CD4-positive, alpha-beta T cell treated with Interleukin-2 at 100 ng/mL for 4 hours (primary cell): ENCODE data around the gene ATP2B3.

Experiments used
- DNase-seq: peaks from one replicate; pipeline ENCODE4 v3.0.0-alpha.2; 2020; ENCODE audit warnings: low spot score

The ATP2B3 gene

DNA sequence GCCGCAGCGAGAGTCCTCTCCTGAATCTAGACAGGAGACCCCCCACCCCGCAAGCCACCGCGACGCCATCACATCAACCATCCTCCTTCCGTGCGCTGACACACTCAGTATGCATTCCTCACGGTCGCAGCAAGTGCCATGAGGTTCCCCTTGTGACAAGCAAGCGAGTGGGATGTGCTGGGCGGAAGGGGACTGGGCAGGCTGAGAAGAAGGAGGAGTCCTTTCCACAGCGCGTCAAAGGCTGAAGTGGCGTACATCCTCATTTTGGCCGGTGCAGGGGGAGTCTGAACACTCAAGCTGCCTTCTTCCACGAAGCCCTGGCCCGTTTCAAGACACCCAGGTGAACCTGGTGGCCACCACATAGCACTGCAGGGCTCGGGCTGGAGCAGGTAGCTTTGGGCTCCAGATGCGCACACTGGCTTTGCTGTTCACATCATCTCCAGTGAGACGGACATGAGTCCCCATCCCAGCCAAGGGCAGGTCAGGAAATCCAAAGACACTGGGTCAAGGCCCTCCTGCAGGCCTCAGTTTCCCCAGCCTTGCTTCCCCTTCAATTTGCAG is 51.1 kb downstream of the ATP2B3 start:
- no peak for DNase-seq

DNA sequence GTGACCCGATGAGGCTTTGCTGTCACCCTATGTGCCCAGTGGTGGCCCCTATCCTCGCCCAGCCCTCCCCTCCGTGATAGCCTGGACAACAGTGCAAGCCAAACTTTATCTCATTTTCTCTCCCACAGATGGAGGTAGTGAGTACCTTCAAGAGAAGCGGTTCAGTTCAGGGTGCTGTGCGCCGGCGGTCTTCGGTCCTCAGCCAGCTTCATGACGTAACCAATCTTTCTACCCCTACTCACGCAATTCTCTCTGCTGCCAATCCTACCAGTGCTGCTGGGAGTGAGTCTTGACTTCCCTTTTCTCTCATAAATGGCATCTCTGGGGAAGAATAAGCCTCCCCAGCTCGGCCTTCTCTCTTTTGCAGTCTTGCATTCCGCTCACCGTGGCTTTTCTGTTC is 52.0 kb downstream of the ATP2B3 start:
- no peak for DNase-seq

DNA sequence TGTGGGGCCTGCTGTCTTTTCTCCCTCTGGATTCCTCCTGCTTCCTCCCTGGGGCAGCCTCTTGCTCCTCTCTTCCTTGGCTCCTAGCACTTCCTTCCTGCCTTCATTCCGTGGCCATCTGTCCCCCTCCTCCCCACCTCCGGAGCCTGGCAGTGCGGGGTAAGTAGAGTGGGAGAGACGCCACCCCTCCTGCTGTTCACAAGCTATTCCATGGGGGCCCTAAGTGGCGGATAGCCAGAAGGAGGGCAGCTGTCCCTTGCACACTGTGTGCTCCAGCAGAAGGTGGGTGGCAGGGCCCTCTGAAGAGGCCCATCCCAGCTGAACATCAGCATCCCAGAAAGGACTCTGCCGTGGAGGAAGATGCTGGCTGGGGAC is 54.1 kb downstream of the ATP2B3 start:
- no peak for DNase-seq

DNA sequence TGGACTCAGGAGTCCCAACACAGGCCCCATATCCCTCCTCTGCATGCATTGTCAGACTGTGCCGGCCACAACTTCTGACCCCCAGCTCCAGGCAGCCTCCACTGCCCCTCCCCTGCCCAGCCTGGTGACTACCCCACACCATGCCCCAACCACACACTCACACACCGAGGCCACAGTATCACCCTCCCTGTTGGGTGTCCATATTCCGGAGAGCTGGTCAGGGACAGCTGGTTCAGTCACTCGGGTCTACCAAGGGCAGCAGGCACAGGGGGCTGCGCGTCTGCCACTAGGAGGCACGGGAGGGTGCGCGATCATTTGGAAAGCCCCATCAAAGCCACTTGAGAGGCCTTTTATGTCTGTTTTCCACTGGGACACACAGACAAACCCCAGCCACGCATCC is 55.2 kb downstream of the ATP2B3 start:
- no peak for DNase-seq

DNA sequence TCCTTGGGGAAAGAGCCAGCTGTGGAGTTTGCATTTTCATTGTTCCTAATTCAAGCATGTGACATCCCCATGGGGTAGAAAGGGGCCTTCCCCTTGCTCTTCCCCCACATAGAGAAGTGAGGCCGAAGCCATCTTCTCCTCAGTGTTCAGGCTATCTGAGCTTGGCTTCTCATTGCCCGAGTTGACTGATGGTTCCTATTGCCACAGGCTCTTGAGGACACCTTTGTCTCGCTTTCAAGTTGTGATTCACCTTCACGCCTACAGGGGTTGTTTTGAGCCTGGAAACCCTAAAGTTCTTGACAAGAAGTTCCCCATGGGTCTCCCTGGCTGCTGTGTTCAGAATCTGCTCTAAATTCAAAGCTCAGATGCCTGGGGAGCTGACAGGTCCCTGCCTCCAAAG is 56.5 kb downstream of the ATP2B3 start:
- no peak for DNase-seq

DNA sequence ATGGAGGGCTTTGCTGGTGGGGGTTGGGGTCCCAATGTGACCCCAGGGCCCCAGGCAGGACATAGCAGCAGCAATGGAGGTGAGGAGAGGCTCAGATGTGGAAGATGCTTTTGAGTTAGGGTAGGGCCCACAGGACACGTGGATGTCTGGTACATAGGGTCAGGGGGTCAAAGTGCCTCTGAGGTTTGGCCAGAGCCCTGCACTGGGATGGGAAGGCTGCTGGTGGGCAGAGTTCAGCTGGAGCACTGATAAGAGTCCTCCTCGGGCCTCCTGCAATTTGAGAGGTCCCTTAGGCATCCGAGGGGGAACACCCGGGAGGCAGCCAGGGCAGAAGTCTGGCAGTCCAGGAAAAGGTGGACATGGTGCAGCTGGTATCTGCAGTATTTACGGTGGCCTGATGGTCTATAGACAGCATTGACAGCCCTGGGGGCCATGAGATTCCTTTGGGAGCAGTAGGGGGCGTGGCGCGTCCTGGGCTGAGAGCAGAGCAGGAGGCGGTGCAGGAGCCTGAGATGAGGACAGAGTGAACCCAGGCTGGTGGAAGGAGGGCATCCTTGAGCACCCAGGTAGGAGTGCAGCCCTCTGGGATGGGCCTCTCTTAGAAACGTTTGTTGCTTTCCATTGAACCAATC is 58.9 kb downstream of the ATP2B3 start:
- no peak for DNase-seq

DNA sequence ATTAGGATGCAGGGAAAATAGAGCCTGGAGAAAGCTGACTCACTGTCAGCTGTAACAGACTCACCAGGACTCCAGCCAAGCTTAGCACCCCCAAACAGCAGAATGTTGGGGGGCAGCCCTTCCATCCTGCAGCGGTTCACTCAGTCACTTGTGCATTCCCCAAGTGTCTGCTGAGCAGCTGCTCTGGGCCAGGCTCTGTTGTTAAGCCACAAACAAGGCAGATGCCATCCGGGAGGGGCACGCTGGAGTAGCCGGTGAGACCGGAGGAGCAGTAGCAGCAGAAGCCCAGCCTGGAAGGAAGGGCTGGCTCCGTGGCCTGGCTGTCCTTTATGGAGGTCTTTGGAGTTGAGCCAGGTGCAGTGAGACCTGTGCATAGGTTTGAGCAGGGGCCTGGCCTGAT is 59.5 kb downstream of the ATP2B3 start:
- no peak for DNase-seq

DNA sequence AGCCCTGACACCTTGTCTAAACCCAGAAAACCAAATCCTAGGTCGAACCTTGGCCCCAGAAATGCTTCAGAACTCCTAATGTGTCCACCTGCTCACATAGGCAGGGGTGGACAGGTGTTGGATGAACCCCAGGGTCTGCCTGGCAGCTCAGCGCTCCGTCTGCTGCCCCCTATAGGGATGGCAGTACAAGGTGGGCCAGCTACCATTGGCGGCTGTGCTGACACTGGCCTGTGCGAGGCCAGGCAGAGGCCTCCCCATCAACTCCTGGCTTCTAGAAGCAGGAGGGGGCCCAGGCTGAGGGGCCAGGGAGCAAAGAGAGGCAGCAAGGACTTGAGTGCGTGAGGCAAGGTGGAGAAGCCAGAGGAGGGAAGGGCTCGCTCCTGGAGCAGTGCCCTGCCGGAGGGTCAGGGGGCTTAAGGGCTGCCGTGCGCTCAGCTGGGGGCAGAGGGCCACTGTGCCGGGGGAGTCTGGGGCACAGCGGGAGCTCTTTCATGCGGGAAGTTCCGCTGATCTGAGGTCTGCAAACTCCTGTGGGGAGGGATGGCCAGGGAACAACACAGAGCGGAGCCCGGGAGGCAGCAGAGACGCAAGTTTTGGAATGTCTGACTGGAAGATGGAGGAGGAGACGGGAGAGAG is 60.9 kb downstream of the ATP2B3 start:
- no peak for DNase-seq

DNA sequence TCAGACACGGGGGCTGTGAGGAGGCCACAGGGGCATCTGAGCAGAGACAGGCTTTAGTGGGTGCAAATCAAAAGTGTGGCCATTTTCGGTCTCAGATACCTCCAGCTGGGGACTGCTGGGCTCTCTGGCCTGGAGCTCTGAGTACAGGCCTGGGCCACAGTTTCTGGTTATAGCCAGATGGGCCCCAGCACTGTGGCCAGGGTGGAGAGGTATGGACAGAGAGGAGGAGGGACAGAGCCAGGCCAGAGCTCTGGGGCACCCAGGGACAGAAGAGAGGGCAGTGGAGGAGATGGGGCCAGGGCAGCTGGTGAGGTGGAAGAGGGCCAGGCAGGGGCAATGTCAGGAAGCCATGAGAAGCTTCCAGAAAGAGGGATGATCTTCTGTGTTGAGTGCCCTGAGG is 61.4 kb downstream of the ATP2B3 start:
- DNase-seq = no peak

DNA sequence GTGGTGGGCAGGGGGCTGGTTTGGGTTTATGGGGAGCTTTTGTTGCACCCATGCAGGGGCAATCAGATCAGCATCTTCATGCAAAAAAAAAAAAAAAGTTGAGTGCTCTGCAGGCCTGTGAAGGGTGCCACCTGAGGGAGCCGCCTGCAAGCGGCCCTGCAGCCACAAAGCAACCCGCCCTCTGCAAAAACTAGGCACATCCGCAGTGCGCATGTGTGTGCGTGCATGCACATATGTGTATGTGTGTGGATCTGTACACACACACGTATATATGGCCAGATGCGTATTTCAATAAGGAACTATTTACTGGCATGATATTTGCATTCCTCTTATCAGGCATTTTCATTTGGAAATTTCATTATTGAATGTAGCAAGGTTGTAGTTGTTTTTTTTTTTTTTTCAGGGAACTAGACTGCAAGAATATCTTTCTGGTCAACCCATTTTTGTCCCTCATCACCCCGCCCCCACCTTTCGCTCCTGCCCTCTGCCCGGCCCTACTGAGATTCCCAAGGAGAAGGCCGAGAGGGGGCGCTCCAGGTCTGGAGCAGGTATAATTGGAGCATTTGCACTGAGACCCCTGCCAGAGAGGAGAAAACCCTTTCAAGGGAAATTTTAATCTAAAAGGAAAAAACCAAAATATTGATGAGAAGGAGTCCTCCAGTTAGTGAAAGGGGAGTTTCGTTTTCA is 63.4 kb downstream of the ATP2B3 start:
- peak; percentile 3 for DNase-seq

DNA sequence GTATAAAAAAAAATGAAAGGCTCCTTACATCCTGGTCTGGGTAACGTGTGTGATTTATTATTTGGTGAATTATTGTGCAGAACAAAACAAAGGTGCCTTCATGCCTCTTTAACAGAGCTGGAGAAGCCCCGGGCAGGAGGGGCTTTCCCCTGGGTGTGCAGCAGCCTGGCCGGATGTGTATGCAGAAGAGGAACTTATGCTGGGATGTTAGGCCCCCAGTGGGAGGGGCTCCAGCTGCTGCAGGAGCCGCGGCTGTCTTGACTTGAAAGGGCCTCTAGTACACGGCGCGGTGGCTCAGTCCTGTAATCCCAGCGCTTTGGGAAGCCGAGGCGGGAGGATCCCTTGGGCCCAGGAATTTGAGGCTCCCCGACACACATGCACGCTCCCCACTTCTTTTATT is 65.5 kb downstream of the ATP2B3 start:
- DNase-seq = peak; percentile 58

DNA sequence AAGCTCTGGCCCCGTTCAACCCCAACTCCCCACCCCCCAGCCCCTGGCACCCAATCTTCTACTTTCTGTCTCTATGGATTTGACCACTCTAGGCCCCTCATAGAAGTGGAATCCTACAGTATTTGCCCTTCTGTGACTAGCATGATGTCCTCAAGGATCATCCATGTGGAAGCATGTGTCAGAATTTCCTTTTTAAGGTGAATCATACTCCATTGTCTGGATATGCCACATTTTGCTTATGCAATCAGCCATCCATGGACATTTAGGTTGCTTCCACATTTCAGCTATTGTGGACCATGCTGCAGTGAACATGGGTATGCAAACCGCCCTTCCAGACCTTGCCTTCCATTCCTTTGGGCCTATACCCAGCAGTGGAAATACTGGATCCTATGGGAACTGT is 66.0 kb downstream of the ATP2B3 start:
- no peak for DNase-seq

DNA sequence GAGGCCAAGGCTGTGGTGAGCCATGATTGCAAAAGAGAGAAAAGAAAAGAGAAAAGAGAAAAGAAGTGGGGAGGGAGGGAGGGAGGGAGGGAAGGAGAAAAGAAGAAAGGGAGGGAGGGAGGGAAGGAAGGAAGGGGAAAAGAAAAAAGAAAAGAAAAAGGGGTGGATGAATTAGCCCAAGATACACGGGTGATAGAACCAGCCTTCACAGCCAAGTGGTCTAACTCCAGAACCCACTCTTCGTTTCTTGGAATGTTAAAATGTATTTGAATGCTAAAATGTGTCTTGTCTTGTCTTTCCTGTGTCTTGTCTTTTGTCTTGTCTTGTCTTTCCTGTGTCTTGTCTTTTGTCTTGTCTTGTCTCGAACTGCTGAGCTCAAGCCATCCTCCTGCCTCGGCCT is 68.4 kb downstream of the ATP2B3 start:
- DNase-seq = no peak

DNA sequence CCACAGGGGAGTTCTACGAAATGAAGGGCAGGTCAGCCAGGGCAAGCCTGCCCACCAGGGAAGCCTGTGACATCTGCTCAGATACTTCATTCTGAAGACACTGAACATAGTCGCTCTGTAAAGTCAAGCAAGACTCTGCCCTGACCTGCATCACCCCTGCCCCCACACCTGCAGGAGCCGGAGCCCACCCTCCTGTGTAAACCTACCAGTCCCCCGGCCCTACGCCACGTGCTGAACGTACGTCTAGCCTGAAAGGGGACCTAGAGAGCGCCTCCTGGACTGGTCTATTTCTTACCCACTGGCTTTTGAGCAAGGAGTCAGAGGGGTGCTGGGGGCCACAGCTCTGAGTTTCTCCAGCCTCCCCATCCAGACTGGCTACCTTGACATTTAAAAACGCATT is 69.9 kb downstream of the ATP2B3 start:
- DNase-seq = no peak

DNA sequence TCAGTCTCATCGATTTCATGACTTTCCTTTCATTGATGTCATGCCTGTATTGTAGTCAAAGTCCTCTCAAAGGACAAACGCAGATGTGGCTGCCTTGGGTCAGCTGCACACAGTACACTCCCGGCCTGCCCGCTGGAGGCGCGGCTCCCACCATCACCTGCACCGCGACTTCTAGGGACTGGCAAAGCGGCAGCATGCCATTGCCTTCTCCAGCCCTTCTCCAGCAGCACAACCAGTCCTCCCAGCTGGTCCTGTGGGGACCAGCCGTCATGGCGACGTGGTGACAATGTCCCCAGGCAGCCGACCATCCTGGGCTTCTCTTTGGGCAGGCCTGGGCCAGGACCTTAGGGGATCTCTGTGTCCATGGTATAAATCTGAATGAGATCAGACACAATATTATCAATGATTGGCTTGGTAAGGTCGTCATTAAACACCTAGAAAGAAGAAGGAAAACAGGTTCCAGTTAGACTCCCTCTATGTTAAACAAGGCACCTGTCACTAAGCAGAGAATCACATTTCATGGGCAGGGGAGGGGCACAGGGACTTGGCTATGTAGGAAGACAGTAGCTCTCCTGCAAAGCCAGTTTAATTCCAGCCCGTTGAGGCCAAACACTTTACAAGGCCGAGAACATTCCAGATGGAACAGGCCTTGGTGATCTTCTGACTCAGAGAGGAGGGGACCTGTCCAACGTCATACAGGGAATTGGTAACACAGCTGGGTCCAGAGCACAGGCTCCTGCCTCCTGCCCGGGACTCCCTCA is 70.8 kb downstream of the ATP2B3 start:
- DNase-seq = no peak

DNA sequence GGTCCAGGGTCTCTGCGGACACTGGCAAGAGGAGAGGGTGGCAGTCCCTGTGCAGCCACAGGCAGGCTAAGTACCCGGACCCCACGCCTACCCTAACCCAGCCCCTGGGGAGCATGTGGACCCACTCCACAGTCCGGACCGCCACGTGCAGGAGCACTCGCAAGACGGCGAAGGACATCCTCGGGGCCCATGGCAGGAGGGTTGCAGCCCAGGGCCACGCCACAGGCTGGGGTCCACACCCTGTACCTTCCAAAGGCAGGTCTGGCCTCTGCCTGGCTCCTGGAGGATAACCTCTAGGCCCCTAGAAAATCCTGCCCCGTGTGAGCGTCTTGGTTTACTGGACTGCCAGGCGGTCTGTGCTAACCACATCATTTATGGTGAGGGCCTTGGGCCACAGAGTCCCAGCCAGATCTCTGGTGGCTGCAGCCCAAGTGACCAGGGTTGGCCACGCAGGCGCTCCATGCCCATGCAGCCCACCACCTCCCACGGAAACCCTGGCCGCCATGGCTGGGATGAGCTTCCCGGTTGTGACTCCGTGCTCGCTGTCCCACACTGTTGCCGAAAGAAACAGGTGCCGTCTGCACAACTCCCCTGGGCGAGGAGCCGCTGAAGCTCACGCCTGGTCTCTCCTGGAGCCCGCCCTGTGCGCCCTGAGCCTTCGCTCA is 71.5 kb downstream of the ATP2B3 start:
- DNase-seq = no peak

DNA sequence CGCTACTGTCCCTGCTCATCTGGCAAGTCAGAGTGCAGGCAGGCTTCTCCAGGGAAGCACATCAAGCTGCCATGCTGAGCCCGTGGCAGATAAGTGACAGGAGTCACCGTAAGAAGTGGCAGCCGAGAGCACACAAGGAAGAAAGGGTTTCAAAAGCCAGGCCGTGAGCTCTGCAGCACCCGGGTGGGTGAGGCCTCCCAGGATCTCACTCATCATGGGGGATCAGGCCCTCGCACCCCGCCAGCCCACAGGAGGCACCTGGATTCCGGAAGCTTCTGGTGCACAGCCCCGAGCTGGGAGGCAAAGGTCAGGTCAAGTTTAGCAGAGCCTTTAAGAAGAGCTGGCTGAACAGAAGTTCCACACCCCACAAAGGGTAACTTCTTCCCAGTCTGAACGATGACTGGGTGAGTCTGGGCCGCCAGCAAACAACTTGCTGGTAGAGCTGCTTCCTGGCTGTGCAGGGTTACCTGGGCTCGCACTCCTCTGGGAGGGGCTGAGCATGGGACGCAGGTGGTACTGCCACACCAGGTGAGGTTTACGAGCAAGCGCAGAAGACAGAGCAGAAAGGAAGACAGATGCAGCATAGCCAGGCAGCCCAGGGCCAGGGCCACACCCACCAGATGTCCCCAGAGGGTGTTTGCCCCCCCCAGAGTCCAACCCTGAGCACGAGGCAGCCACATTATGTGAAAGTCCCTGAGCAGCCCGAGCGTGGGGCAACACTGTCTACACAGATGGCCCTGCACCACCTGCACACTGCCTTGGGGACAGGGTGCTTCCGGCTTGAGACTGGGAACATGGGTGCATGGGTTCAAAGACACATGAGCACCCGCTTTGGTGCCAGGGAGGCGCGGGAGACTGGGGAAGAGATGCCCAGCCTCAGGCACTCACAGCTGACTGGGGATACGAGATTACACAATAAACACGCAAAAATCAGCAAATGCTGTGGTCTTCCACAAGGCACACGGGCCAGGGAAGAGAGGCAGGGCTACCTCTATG is 73.8 kb downstream of the ATP2B3 start:
- no peak for DNase-seq

DNA sequence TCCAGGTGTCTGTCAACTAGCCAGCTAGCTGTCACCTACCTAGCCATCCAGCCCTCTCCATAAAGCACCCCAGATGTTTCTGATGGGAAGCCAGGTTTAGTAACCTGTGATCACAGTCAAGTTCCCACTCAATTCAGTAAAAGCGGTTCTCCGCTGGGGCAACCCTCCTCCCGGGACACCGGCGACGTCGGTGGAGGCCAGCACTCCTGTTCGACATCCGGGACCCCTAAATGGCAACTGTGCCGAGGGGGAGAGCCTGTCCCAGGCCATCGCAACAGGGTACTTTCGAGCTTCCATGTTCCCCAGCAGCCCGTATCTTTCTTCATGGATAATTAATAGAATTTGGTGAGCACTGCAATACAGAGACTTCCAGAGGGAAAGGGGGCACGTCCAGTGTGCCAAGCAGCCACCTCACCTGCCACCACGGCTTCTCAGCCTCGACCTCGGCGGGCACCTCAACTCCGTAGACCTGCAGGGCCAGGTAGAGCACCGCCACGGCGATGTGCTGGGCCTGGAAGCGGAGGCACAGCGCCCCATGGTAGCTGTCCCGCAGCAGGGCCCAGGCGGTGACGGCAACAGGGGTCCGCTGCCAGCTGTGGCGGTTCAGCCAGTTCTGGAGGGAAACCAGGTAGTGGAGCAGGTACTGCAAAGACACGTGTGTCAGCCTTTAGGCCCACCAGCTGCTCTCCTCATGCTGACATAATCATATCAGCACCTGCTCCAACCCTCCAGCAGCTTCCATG is 74.8 kb downstream of the ATP2B3 start:
- DNase-seq = no peak

DNA sequence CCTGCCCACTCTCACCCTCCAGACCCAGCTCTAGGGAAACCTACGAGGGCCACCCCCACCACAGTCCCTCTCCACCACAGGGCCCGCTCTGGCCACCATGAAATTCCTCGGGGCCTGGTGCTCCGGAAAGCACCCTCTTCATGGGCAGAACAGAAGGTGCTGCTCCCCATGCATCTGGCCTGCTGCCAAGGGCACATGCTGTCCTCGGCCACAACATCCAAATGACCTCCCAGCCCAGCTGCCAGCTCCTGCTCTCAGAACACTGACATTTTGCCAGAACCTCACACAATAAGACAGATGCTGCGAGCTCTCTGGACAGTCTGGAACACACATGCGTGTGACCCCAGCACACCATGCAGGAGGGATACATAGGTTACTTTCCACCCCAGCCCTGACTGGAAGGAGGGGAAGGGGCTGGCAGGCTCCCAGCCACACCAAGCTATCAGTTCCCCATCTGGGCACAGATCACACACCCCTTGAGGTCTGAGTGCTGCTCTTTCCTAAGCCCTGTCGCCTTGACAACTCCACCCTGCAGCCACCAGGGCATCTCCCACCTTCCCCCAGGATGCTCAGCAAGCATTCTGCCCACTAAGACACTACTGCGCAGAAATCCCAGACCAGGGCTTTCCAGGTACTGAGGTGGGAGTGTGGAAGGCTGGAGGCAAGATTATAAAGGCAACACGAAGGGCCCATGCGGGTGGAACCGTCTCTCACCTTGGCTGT is 75.7 kb downstream of the ATP2B3 start:
- no peak for DNase-seq
